GM21381 (cell line): ENCODE results near the gene GUCY1B1.

Experiments used
- ATAC-seq: cut with Tn5 transposase; IDR thresholded peaks from one replicate; pipeline ENCODE4 v1.9.1; 2021; ENCODE audit warnings: mild to moderate bottlenecking, moderate library complexity; ENCODE audit not compliant: unreplicated experiment

The GUCY1B1 gene

DNA sequence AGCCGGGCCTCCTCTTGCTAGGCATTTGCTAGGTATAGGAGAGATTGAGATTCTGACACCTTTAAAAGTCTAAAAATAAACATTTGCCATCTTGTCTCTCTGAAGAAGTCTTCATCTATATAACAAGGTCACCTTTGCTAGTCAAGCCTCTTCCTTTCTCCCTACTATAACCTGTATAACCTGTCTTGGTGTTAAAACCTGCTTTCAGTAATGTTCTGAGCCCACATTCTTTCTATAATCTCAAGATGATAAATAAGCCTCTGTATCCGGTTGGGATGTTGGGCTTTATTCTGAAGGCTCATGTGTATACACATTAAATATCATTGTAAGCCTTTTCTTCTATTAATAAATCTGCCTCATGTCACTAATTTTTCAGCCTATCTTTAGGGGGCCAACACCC is 97.1 kb downstream of the GUCY1B1 start:
- ATAC-seq = no peak
